K562 (cell line): ENCODE results near the gene ST6GAL1. TPM values are rescaled to one million over a fixed set of nuclear protein-coding genes. Genes with fewer than 3 reads are reported as not detected.
A peak's percentile ranks its signal among the peaks of the same experiment; 100 is the strongest.

Source experiments
- CHD1 ChIP-seq: fragments of 200-600 bp; sonication (generic); IDR thresholded peaks from one replicate; pipeline ENCODE4 v1.6.1; 2012; ENCODE audit warnings: mild to moderate bottlenecking, moderate library complexity, low read length, inconsistent platforms
- CREB5 ChIP-seq: fragments of 250-450 bp; sonication (Bioruptor Pico); IDR thresholded peaks from 2 replicates; pipeline ENCODE4 v1.5.0; 2020; ENCODE audit warnings: mild to moderate bottlenecking
- CTBP1 ChIP-seq: fragments of 450-650 bp; IDR thresholded peaks from 2 replicates; pipeline ENCODE4 v1.6.1; 2016; ENCODE audit warnings: borderline replicate concordance
- DIDO1 ChIP-seq: fragments of 450-650 bp; IDR thresholded peaks from 2 replicates; pipeline ENCODE4 v1.6.1; 2016; ENCODE audit warnings: low read depth, missing biosample characterization, missing genetic modification characterization
- DNMT1 ChIP-seq: fragments of 450-650 bp; IDR thresholded peaks from 2 replicates; pipeline ENCODE4 v1.6.1; 2016; ENCODE audit warnings: antibody characterized with exemption, mild to moderate bottlenecking
- ELF1 ChIP-seq: fragments of 200-800 bp; sonication (Bioruptor generic); IDR thresholded peaks from 2 replicates; pipeline ENCODE4 v1.6.1; 2016; ENCODE audit warnings: missing genetic modification characterization, missing compliant biosample characterization
- GTF2A2 ChIP-seq: IDR thresholded peaks from 2 replicates; pipeline ENCODE4 v1.6.1; 2016; ENCODE audit warnings: mild to moderate bottlenecking, missing genetic modification characterization, missing compliant biosample characterization
- HNRNPUL1 ChIP-seq: fragments of 200-400 bp; formaldehyde crosslinking; IDR thresholded peaks from 2 replicates; pipeline ENCODE4 v1.6.1; 2017; ENCODE audit warnings: low read length
- MECOM ChIP-seq: fragments of 250-450 bp; sonication (Bioruptor Pico); IDR thresholded peaks from 2 replicates; pipeline ENCODE4 v1.8.0; 2022; ENCODE audit warnings: inconsistent platforms
- NR2F6 ChIP-seq: fragments of 450-650 bp; formaldehyde crosslinking; IDR thresholded peaks from 2 replicates; pipeline ENCODE4 v1.4.0; 2020; ENCODE audit warnings: mild to moderate bottlenecking
- SMAD2 ChIP-seq: fragments of 150-350 bp; IDR thresholded peaks from 2 replicates; pipeline ENCODE4 v1.6.1; 2014; ENCODE audit warnings: low read depth, mild to moderate bottlenecking, low read length
- TEAD4 ChIP-seq, 2 experiments: sonication (generic) in 1 of 2; formaldehyde crosslinking in 1 of 2; IDR thresholded peaks; 2 replicates each; pipeline versions ENCODE4 v1.6.1 to v1.8.0; 2012 to 2022; ENCODE audit warnings: borderline replicate concordance in 1 of 2, inconsistent platforms in 1 of 2, low read length in 1 of 2, mild to moderate bottlenecking in 1 of 2, missing genetic modification reagents in 1 of 2
- WHSC1 ChIP-seq: IDR thresholded peaks from one replicate; pipeline ENCODE4 v1.6.1; 2012; ENCODE audit warnings: low read length, control low read depth, inconsistent platforms
- ZBTB11 ChIP-seq, 3 experiments: fragments of 200-800 bp in 1 of 3; fragments of 250-450 bp in 1 of 3; fragments of 450-650 bp in 1 of 3; sonication (Bioruptor Pico) in 1 of 3; sonication (Bioruptor generic) in 1 of 3; formaldehyde crosslinking in 1 of 3; IDR thresholded peaks; 2 replicates each; pipeline versions ENCODE4 v1.6.1 to v1.8.0; 2016 to 2022; ENCODE audit warnings: mild to moderate bottlenecking in 2 of 3, missing genetic modification characterization in 2 of 3, missing compliant biosample characterization in 1 of 3, moderate library complexity in 1 of 3
- ZBTB8A ChIP-seq: fragments of 450-650 bp; IDR thresholded peaks from 2 replicates; pipeline ENCODE4 v1.6.1; 2018; ENCODE audit warnings: mild to moderate bottlenecking, moderate library complexity; ENCODE audit not compliant: partially characterized antibody
- ZNF253 ChIP-seq: fragments of 250-450 bp; sonication (Bioruptor Pico); conservative IDR thresholded peaks from 2 replicates; pipeline ENCODE4 v1.6.1; 2021; ENCODE audit warnings: mild to moderate bottlenecking
- ZNF263 ChIP-seq: sonication (generic); formaldehyde crosslinking; IDR thresholded peaks from 2 replicates; pipeline ENCODE4 v1.8.0; 2022; ENCODE audit warnings: mild to moderate bottlenecking, missing genetic modification reagents, borderline replicate concordance
- ZNF75A ChIP-seq: fragments of 450-650 bp; formaldehyde crosslinking; IDR thresholded peaks from 2 replicates; pipeline ENCODE4 v1.4.0; 2020; ENCODE audit warnings: mild to moderate bottlenecking
- ZNF778 ChIP-seq: fragments of 450-650 bp; formaldehyde crosslinking; IDR thresholded peaks from 2 replicates; pipeline ENCODE4 v1.4.0; 2020; ENCODE audit warnings: mild to moderate bottlenecking, moderate library complexity
- ZNF780A ChIP-seq: fragments of 250-450 bp; sonication (Bioruptor Pico); IDR thresholded peaks from 2 replicates; pipeline ENCODE4 v1.5.0; 2021; ENCODE audit warnings: mild to moderate bottlenecking
- polyA plus RNA-seq, 8 experiments: library from polyadenylated mRNA; depleted of rRNA in 4 of 8; stranded (reverse) in 5 of 8; unstranded in 3 of 8; fragments of >200 nt; fragmentation: Nextera tagmentation in 2 of 8; fragmentation: Illumina TruSeq in 1 of 8; extraction: Ambion mirVana in 2 of 8; extraction: Trizol in 1 of 8; gene quantifications; 2 replicates each; pipeline versions ENCODE4 v1.2.1 to v1.2.3, GENCODE V29; 2011 to 2014; ENCODE audit warnings: inconsistent platforms in 1 of 8, missing spikeins in 1 of 8
- total RNA-seq, 7 experiments: library from RNA; depleted of rRNA in 6 of 7; stranded (reverse); fragments of >200 nt in 6 of 7; fragmentation: Illumina TruSeq in 2 of 7; extraction: Trizol in 2 of 7; gene quantifications; 2 replicates each; pipeline versions ENCODE4 v1.2.1 to v1.2.3, GENCODE V29; 2011 to 2021; ENCODE audit warnings: low replicate concordance in 1 of 7
- TF ChIP-seq, protein P1 (sequence below): sonication (generic); formaldehyde crosslinking; IDR thresholded peaks from 2 replicates; pipeline ENCODE4 v1.8.0; 2022; ENCODE audit warnings: mild to moderate bottlenecking, low read depth, missing genetic modification reagents
- TF ChIP-seq, protein P2 (sequence below): fragments of 450-650 bp; formaldehyde crosslinking; conservative IDR thresholded peaks from 2 replicates; pipeline ENCODE4 v1.4.0; 2022; ENCODE audit warnings: mild to moderate bottlenecking, missing genetic modification characterization

ST6GAL1 gene
- total and polyA plus RNA-seq, 9 of the 15 experiments (the other 6 are each of a cell fraction or from before 2014, with no cell fraction given): 31.9 to 145 (median 71.0) TPM

GRCh38 chr3:186901135-186901734, 29.1 kb upstream of the ST6GAL1 start (continued):
- no peak for TF ChIP-seq ZNF263 (CRISPR knock-in tag)
- no peak for TF ChIP-seq WHSC1
- 0 out of 2 replicates have a peak, but pooled peaks have one; percentile 37 for TF ChIP-seq GTF2A2
- TF ChIP-seq ZNF780A: no peak
- no peak for TF ChIP-seq ZNF75A (CRISPR knock-in tag)
- TF ChIP-seq MECOM: 0 out of 2 replicates have a peak, but pooled peaks have one; percentile 13
- TF ChIP-seq ELF1: no peak
- no peak for TF ChIP-seq DNMT1
- no peak for TF ChIP-seq ZBTB11 (CRISPR knock-in tag; IDR thresholded peaks at IDR 0.05)
- TF ChIP-seq ZNF778 (CRISPR knock-in tag): no peak
- no peak; the same call in 1 of the 2 replicates for TF ChIP-seq CTBP1
- no peak for TF ChIP-seq CHD1
- TF ChIP-seq TEAD4 (IDR thresholded peaks at IDR 0.05; ENCODE audit: low read length): peak; percentile 22; the same call in 1 of the 2 replicates
- no peak for TF ChIP-seq TEAD4 (CRISPR knock-in tag; IDR thresholded peaks at IDR 0.05; ENCODE audit: borderline replicate concordance)
- TF ChIP-seq ZBTB8A: no peak
- no peak for TF ChIP-seq SMAD2
- TF ChIP-seq, protein P1, sequence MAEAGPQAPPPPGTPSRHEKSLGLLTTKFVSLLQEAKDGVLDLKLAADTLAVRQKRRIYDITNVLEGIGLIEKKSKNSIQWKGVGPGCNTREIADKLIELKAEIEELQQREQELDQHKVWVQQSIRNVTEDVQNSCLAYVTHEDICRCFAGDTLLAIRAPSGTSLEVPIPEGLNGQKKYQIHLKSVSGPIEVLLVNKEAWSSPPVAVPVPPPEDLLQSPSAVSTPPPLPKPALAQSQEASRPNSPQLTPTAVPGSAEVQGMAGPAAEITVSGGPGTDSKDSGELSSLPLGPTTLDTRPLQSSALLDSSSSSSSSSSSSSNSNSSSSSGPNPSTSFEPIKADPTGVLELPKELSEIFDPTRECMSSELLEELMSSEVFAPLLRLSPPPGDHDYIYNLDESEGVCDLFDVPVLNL (CRISPR knock-in tag): no peak
- TF ChIP-seq NR2F6 (CRISPR knock-in tag): no peak
- no peak for TF ChIP-seq CREB5 (CRISPR knock-in tag)
- no peak for TF ChIP-seq ZNF253 (CRISPR knock-in tag)
- TF ChIP-seq HNRNPUL1: no peak
- TF ChIP-seq, protein P2, sequence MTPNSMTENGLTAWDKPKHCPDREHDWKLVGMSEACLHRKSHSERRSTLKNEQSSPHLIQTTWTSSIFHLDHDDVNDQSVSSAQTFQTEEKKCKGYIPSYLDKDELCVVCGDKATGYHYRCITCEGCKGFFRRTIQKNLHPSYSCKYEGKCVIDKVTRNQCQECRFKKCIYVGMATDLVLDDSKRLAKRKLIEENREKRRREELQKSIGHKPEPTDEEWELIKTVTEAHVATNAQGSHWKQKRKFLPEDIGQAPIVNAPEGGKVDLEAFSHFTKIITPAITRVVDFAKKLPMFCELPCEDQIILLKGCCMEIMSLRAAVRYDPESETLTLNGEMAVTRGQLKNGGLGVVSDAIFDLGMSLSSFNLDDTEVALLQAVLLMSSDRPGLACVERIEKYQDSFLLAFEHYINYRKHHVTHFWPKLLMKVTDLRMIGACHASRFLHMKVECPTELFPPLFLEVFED (CRISPR knock-in tag): no peak
- no peak for TF ChIP-seq DIDO1 (tag)
